Measurements from ENCODE around the gene RPTOR. TPM values are rescaled to one million over a fixed set of nuclear protein-coding genes. Genes with fewer than 3 reads are reported as not detected.
"Not testable (repeated sequence)": the region's sequence is repeated elsewhere in the genome, so short reads cannot be mapped to it uniquely, and the experiment has no call there.

Gene RPTOR
- total and polyA plus RNA-seq, 10 of the 15 experiments (the other 5 are each of a cell fraction or from before 2014, with no cell fraction given), result 0.18 to 32.1 (median 7.8) TPM

GRCh38 chr17:80625627-80626026, 81.0 kb downstream of the RPTOR start (continued):
- TF ChIP-seq PKNOX1 (IDR thresholded peaks at IDR 0.05) (no peak), STAT3 (IDR thresholded peaks at IDR 0.05; ENCODE audit: low read depth, low read length) (no peak), POLR2AphosphoS2 (IDR thresholded peaks at IDR 0.05; ENCODE audit: low read depth, low read length) (no peak), BCL3 (IDR thresholded peaks at IDR 0.05; ENCODE audit: borderline replicate concordance, insufficient read depth, low read depth, low read length, poor library complexity, severe bottlenecking) (peak; percentile 86), REST (IDR thresholded peaks at IDR 0.05; ENCODE audit: low read depth, low read length) (no peak), NR2C1 (IDR thresholded peaks at IDR 0.05) (no peak), TCF3 (IDR thresholded peaks at IDR 0.05; ENCODE audit: borderline replicate concordance, insufficient read depth, low read depth, low read length) (peak; percentile 67; the same call in 1 of the 2 replicates)

GRCh38 chr17:80628881-80629280, 84.2 kb downstream of the RPTOR start:
- H3K27me3 ChIP-seq (replicated peaks in 1 of 2; ENCODE audit: control insufficient read depth in 2 of 2, insufficient read depth in 2 of 2, low read length in 1 of 2); ATAC-seq; H3K9me3 ChIP-seq (replicated peaks; ENCODE audit: control insufficient read depth, insufficient read depth, low read length); H3K27ac ChIP-seq (ENCODE audit: control insufficient read depth, insufficient read depth); H3K9ac ChIP-seq (ENCODE audit: control insufficient read depth, insufficient read depth, low read length); H3K36me3 ChIP-seq (ENCODE audit: control insufficient read depth in 2 of 2, insufficient read depth in 2 of 2, low read length in 1 of 2); H3K79me2 ChIP-seq (ENCODE audit: control insufficient read depth, insufficient read depth, low read length); in situ Hi-C loops (cut with MboI); H3K4me1 ChIP-seq (ENCODE audit: control insufficient read depth, insufficient read depth, low read length); RAD21 ChIA-PET (ENCODE audit: unreplicated experiment); H4K20me1 ChIP-seq (ENCODE audit: control insufficient read depth, insufficient read depth); H3K4me2 ChIP-seq (ENCODE audit: control insufficient read depth, insufficient read depth); BruUV-seq (replicated peaks); H2AFZ ChIP-seq (ENCODE audit: control insufficient read depth, low read depth, low read length); intact Hi-C loops (cut with micrococcal nuclease; ENCODE audit: unreplicated experiment); H3K4me3 ChIP-seq; DNase-seq (ENCODE audit: low read depth, low spot score); FAIRE-seq; POLR2A ChIA-PET: not testable (repeated sequence)
- CTCF ChIA-PET, result interaction anchor here (1.1 to 1.7 kb wide), 4 partner anchors 8 to 16 kb away, joined by 3 to 6 read pairs (median 4); no protein-coding TSS in a partner anchor
- SMC1A ChIA-PET (ENCODE audit: uncharacterized antibody, unreplicated experiment), result interaction anchor here (0.6 to 1.8 kb wide), 3 partner anchors 24 to 69 kb away, joined by 3 to 4 read pairs (median 4); no protein-coding TSS in a partner anchor
- WGBS (ENCODE audit: insufficient coverage, insufficient replicate concordance, low lambda C conversion rate, missing lambda C conversion rate), result 100% methylated on average over 7 of the region's 7 CpGs
